Fibroblast of pulmonary artery (primary cell): ENCODE data around the gene BAIAP2L1.
A peak's percentile ranks its signal among the peaks of the same experiment; 100 is the strongest.

Source experiments
- DNase-seq: peaks from one replicate; pipeline ENCODE4 v3.0.0-alpha.2; 2010; ENCODE audit warnings: low read depth
- H3K4me3 ChIP-seq: replicated peaks from 2 replicates; pipeline ENCODE4 v1.5.1; 2011; ENCODE audit warnings: low read depth, mild to moderate bottlenecking, control low read depth, low read length, moderate library complexity
- TF ChIP-seq, protein P1 (sequence below): IDR thresholded peaks from 2 replicates; pipeline ENCODE4 v1.5.1; 2011; ENCODE audit warnings: mild to moderate bottlenecking, control low read depth, low read length, inconsistent platforms; ENCODE audit errors: missing control alignments

BAIAP2L1 gene

DNA sequence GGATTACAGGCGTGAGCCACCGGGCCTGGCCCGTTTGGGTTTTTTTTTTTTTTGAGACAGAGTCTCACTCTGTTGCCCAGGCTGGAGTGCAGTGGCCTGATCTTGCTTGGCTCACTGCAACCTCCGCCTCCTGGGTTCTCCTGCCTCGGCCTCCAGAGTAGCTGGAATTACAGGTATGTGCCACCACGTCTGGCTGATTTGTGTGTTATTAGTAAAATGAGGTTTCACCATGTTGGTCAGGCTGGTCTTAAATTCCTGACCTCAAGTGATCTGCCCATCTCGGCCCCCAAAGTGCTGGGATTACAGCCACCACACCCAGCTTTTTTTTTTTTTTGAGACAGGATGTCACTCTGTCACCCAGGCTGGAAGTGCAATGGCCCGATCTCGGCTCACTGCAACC is 5.9 kb upstream of the BAIAP2L1 start:
- TF ChIP-seq, protein P1, sequence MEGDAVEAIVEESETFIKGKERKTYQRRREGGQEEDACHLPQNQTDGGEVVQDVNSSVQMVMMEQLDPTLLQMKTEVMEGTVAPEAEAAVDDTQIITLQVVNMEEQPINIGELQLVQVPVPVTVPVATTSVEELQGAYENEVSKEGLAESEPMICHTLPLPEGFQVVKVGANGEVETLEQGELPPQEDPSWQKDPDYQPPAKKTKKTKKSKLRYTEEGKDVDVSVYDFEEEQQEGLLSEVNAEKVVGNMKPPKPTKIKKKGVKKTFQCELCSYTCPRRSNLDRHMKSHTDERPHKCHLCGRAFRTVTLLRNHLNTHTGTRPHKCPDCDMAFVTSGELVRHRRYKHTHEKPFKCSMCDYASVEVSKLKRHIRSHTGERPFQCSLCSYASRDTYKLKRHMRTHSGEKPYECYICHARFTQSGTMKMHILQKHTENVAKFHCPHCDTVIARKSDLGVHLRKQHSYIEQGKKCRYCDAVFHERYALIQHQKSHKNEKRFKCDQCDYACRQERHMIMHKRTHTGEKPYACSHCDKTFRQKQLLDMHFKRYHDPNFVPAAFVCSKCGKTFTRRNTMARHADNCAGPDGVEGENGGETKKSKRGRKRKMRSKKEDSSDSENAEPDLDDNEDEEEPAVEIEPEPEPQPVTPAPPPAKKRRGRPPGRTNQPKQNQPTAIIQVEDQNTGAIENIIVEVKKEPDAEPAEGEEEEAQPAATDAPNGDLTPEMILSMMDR = no peak
- no peak for DNase-seq
- H3K4me3 ChIP-seq = no peak overlapping the region

- TF ChIP-seq, protein P1 = no peak
Measured at GRCh38 chr7:98404840-98405239, 4.0 kb upstream of the BAIAP2L1 start.

GRCh38 chr7:98399890-98400541 is 874 bp downstream of the BAIAP2L1 start:
- TF ChIP-seq, protein P1 = no peak
- peak; percentile 24 for DNase-seq
- peak overlapping the region; percentile 53 for H3K4me3 ChIP-seq

More at GRCh38 chr7:98404840-98405239, 4.0 kb upstream of the BAIAP2L1 start:
- DNase-seq = no peak
- H3K4me3 ChIP-seq = no peak overlapping the region

DNA sequence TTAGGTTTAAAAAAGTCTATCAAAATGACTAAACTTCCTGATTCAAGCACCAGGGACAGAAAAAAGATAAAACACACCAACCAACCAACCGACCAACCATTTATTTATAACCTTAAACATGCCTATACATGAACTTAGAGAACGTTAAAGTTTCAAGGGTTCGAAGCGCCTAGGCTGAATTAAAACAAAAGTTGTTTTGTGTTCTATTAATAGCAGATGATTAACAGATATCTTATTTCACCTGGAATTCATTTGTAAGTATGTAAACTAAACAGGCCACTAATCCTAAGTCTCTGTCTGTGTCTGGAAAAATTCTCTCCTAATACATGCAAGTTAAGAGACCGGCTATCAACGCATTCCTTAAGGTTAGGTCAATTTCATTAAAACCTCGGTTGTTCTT is 1.4 kb downstream of the BAIAP2L1 start:
- DNase-seq = no peak
- TF ChIP-seq, protein P1 = no peak
- peak overlapping the region; percentile 23 for H3K4me3 ChIP-seq

GRCh38 chr7:98398567-98399372 is 2.1 kb downstream of the BAIAP2L1 start:
- DNase-seq = no peak
- TF ChIP-seq, protein P1 = no peak
- H3K4me3 ChIP-seq = no peak overlapping the region

DNA sequence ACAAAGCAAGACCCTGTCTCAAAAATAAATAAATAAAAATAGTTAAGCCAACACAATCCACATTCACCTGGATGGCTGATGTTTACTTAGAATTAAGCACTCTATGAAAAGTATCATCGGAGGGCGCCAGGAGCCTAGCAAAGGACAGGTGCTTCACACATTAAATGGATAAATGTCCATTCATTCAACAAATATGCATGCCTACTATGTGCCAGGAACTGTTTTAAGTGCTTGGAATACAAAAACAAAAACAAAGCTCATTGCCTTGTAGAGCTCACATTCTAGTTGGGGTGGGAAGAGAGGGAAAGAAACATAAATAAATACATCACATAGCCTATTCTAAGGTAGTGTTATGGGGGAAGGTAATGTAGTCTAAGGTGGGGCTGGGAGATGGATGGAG is 4.1 kb downstream of the BAIAP2L1 start:
- H3K4me3 ChIP-seq = no peak overlapping the region

More for the DNA sequence above, 4.1 kb downstream of the BAIAP2L1 start:
- no peak for DNase-seq
- TF ChIP-seq, protein P1 = no peak
